Activated CD4-positive, alpha-beta memory T cell treated with anti-CD3 and anti-CD28 coated beads for 36 hours (primary cell): ENCODE results near the gene MRPS16. TPM values are rescaled to one million over a fixed set of nuclear protein-coding genes. Genes with fewer than 3 reads are reported as not detected.

Source experiments
- CTCF ChIA-PET: fragments of 350-600 bp; sonication (Branson Sonifier 250); formaldehyde crosslinking; loops from one replicate; lab custom pipeline; 2021; ENCODE audit warnings: antibody characterized with exemption, inconsistent platforms; lab: Charles Lee
- POLR2A ChIA-PET: fragments of 350-600 bp; sonication (Branson Sonifier 250); formaldehyde crosslinking; loops from one replicate; lab custom pipeline; 2021; ENCODE audit warnings: antibody characterized with exemption; lab: Charles Lee
- DNase-seq: peaks from one replicate; pipeline ENCODE4 v3.0.0-alpha.2; 2020
- H3K27ac Mint-ChIP-seq: one replicate; pipeline ENCODE4 v1.8.0; 2021; ENCODE audit warnings: mixed read lengths
- H3K27me3 Mint-ChIP-seq: one replicate; pipeline ENCODE4 v1.8.0; 2021; ENCODE audit warnings: mixed read lengths
- H3K36me3 Mint-ChIP-seq: one replicate; pipeline ENCODE4 v1.8.0; 2021; ENCODE audit warnings: mixed read lengths
- H3K4me1 Mint-ChIP-seq: one replicate; pipeline ENCODE4 v1.8.0; 2021; ENCODE audit warnings: low read depth, mixed read lengths
- H3K4me3 Mint-ChIP-seq: one replicate; pipeline ENCODE4 v1.8.0; 2021; ENCODE audit warnings: mild to moderate bottlenecking, mixed read lengths
- H3K9me3 Mint-ChIP-seq: one replicate; pipeline ENCODE4 v1.8.0; 2021; ENCODE audit warnings: mixed read lengths
- intact Hi-C: fragments of 100-400 bp; cut with micrococcal nuclease; formaldehyde crosslinking; loops from one replicate; pipeline ENCODE4 v1.15.1; 2023
- total RNA-seq, 2 experiments: library from RNA; stranded (reverse); gene quantifications; one replicate each; pipeline ENCODE4 v1.2.3, GENCODE V29; 2021

Gene MRPS16
- total RNA-seq, 2 experiments from 2014 or later: 136 to 139 TPM

DNA sequence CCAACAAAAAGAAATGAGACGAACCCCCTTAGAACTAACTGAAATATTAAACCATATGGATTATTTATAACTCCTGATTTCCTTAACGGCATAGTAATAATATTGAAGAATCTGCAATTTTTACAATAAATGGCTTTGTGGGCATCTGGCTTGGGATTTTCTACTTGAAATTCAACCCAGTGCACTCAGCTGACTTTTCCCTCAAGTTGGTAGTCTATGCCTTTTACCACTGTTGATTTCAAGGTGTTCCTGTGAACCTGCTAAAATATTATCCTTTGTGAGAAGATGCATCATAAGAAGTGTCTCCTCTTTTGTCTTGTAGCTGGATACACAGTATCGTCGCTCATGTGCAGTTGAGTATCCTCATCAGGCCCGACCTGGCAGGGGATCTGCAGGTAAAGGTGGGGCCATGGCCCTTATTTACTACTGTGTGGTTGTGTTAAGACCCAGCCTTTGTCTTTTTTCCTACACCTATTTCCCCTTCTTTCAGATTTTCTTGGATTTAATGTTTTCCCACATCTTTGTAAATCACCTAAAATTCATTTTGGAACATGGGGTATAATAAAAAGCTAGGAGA is 13.4 kb downstream of the MRPS16 start:
- Mint-ChIP-seq H3K4me1 (peaks cover 10% of the 10 kb centered on the region), H3K36me3 (peaks cover 46% of the 10 kb centered on the region), H3K27ac (no peak overlapping the region), H3K4me3 (no peak overlapping the region), H3K9me3 (no peaks in the 10 kb centered on the region), H3K27me3 (no peaks in the 10 kb centered on the region)
- ChIA-PET CTCF (interaction anchor here (1.2 to 1.8 kb wide), 3 partner anchors 8 to 25 kb away, joined by 3 to 5 read pairs (median 4); partner anchors contain the start of gene DNAJC9), POLR2A (interaction anchor here (1.0 to 1.3 kb wide), 2 partner anchors 8 to 13 kb away, joined by 3 to 4 read pairs; partner anchors contain the start of genes DNAJC9 and MRPS16)
- DNase-seq: no peak
- intact Hi-C loops: no loop called here

- no peaks in the 10 kb centered on the region for H3K9me3 Mint-ChIP-seq
- no peaks in the 10 kb centered on the region for H3K4me1 Mint-ChIP-seq
- no peak for DNase-seq
- no peaks in the 10 kb centered on the region for H3K27me3 Mint-ChIP-seq
- H3K36me3 Mint-ChIP-seq: peaks cover 24% of the 10 kb centered on the region
- ChIA-PET POLR2A (interaction anchor here (0.5 to 1.3 kb wide), 2 partner anchors 11 to 362 kb away, joined by 3 to 5 read pairs; no protein-coding TSS in a partner anchor), CTCF (no interaction called here)
- H3K27ac Mint-ChIP-seq: no peak overlapping the region
- intact Hi-C loops: no loop called here
- H3K4me3 Mint-ChIP-seq: no peak overlapping the region
These were observed 17.7 kb downstream of the MRPS16 start for GRCh38 chr10:73234695-73235094.

- CTCF ChIA-PET: no interaction called here
These were observed 18.6 kb downstream of the MRPS16 start for GRCh38 chr10:73233883-73234282.

GRCh38 chr10:73232887-73233286 is 19.6 kb downstream of the MRPS16 start:
- intact Hi-C loops: no loop called here
- POLR2A ChIA-PET: interaction anchor here (0.9 kb wide), 1 partner anchor 14 kb away, joined by 3 read pairs; the partner anchor contains the start of gene DNAJC9
- H3K4me1 Mint-ChIP-seq: no peaks in the 10 kb centered on the region
- CTCF ChIA-PET: no interaction called here
- H3K36me3 Mint-ChIP-seq: peaks cover 21% of the 10 kb centered on the region
- no peak overlapping the region for H3K27ac Mint-ChIP-seq
- H3K4me3 Mint-ChIP-seq: no peak overlapping the region
- H3K27me3 Mint-ChIP-seq: no peaks in the 10 kb centered on the region
- no peak for DNase-seq
- no peaks in the 10 kb centered on the region for H3K9me3 Mint-ChIP-seq

More at GRCh38 chr10:73233883-73234282, 18.6 kb downstream of the MRPS16 start:
- Mint-ChIP-seq H3K36me3 (peaks cover 22% of the 10 kb centered on the region), H3K27me3 (no peaks in the 10 kb centered on the region), H3K27ac (no peak overlapping the region), H3K4me3 (no peak overlapping the region), H3K4me1 (no peaks in the 10 kb centered on the region), H3K9me3 (no peaks in the 10 kb centered on the region)
- intact Hi-C loops: no loop called here
- POLR2A ChIA-PET: interaction anchor here (1.3 kb wide), 1 partner anchor 12 kb away, joined by 5 read pairs; no protein-coding TSS in a partner anchor
- DNase-seq: no peak

- Mint-ChIP-seq H3K4me3 (no peak overlapping the region), H3K9me3 (no peaks in the 10 kb centered on the region), H3K36me3 (peaks cover 15% of the 10 kb centered on the region), H3K4me1 (peaks cover 3% of the 10 kb centered on the region), H3K27me3 (no peaks in the 10 kb centered on the region), H3K27ac (no peak overlapping the region)
- intact Hi-C loops: no loop called here
- CTCF ChIA-PET: no interaction called here
- POLR2A ChIA-PET: no interaction called here
- DNase-seq: no peak
These were observed 22.9 kb downstream of the MRPS16 start for GRCh38 chr10:73229567-73229966.

DNA sequence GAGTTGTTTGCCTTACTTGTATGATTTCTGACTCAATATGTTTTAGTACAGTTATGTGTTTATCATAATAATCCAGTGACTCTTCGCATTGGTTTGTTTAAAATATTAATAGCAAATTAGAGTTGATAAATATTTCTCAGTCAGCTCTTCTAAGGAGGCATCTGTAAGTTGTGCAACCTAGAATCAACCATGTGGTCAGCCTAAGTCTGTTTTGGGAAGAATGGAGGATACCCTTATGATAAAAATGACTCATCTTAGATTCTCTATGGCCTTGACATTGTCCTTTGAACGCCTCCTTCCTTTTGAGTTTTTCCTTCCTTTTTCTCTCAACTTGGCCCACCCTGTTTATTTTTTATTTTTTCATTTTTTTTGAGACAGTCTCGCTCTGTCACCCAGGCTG is 24.2 kb downstream of the MRPS16 start:
- Mint-ChIP-seq H3K4me1 (peaks cover 3% of the 10 kb centered on the region), H3K9me3 (no peaks in the 10 kb centered on the region), H3K36me3 (peaks cover 9% of the 10 kb centered on the region), H3K27ac (no peak overlapping the region), H3K27me3 (no peaks in the 10 kb centered on the region), H3K4me3 (no peak overlapping the region)
- DNase-seq: no peak
- intact Hi-C loops: no loop called here
- POLR2A ChIA-PET: no interaction called here
- CTCF ChIA-PET: no interaction called here

DNA sequence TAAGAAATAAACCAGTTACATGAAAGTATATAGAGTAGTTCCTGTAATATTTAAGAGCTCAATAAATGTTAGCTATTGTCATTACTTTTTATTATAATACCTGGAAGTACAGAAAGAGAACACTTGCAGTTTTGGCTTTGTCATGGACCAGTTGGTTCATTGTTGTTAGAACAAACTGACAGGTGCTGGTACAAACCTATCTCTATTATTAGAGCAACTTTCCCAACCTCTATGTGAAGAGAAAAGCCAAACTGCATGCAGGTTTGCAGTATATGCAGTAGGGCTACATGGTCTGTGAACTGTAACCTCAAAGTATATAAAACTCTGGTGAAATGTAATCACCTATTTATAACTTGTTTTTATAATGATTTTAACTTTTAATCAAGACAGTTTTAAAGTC is 25.8 kb downstream of the MRPS16 start:
- Mint-ChIP-seq H3K9me3 (no peaks in the 10 kb centered on the region), H3K27me3 (no peaks in the 10 kb centered on the region), H3K27ac (no peak overlapping the region), H3K36me3 (peaks cover 9% of the 10 kb centered on the region), H3K4me1 (peaks cover 3% of the 10 kb centered on the region), H3K4me3 (no peak overlapping the region)
- CTCF ChIA-PET: no interaction called here
- POLR2A ChIA-PET: no interaction called here
- intact Hi-C loops: no loop called here
- no peak for DNase-seq

- peaks cover 12% of the 10 kb centered on the region for H3K36me3 Mint-ChIP-seq
- intact Hi-C loops: no loop called here
- no peak overlapping the region for H3K4me3 Mint-ChIP-seq
- DNase-seq: no peak
- peaks cover 3% of the 10 kb centered on the region for H3K4me1 Mint-ChIP-seq
- no peak overlapping the region for H3K27ac Mint-ChIP-seq
- no peaks in the 10 kb centered on the region for H3K9me3 Mint-ChIP-seq
- H3K27me3 Mint-ChIP-seq: no peaks in the 10 kb centered on the region
- ChIA-PET CTCF (no interaction called here), POLR2A (no interaction called here)
These were observed 26.9 kb downstream of the MRPS16 start for GRCh38 chr10:73225518-73225917.

GRCh38 chr10:73220989-73221388 is 31.5 kb downstream of the MRPS16 start:
- CTCF ChIA-PET: no interaction called here
- peaks cover 32% of the 10 kb centered on the region for H3K36me3 Mint-ChIP-seq
- POLR2A ChIA-PET: no interaction called here
- H3K27ac Mint-ChIP-seq: no peak overlapping the region
- H3K27me3 Mint-ChIP-seq: no peaks in the 10 kb centered on the region
- peaks cover 3% of the 10 kb centered on the region for H3K4me1 Mint-ChIP-seq
- no peaks in the 10 kb centered on the region for H3K9me3 Mint-ChIP-seq
- intact Hi-C loops: no loop called here
- no peak overlapping the region for H3K4me3 Mint-ChIP-seq
- DNase-seq: no peak

GRCh38 chr10:73219384-73219783 is 33.1 kb downstream of the MRPS16 start:
- H3K36me3 Mint-ChIP-seq: peaks cover 39% of the 10 kb centered on the region
- ChIA-PET POLR2A (no interaction called here), CTCF (no interaction called here)
- DNase-seq: no peak
- no peak overlapping the region for H3K27ac Mint-ChIP-seq
- H3K4me3 Mint-ChIP-seq: no peak overlapping the region
- H3K27me3 Mint-ChIP-seq: no peaks in the 10 kb centered on the region
- intact Hi-C loops: no loop called here
- no peaks in the 10 kb centered on the region for H3K4me1 Mint-ChIP-seq
- no peaks in the 10 kb centered on the region for H3K9me3 Mint-ChIP-seq

- ChIA-PET POLR2A (interaction anchor here (0.7 kb wide), 1 partner anchor 48 kb away, joined by 3 read pairs; no protein-coding TSS in a partner anchor), CTCF (interaction anchor here (0.6 kb wide), 1 partner anchor 29 kb away, joined by 3 read pairs; no protein-coding TSS in a partner anchor)
- Mint-ChIP-seq H3K36me3 (peaks cover 46% of the 10 kb centered on the region), H3K4me1 (no peaks in the 10 kb centered on the region), H3K27ac (no peak overlapping the region), H3K27me3 (no peaks in the 10 kb centered on the region), H3K9me3 (no peaks in the 10 kb centered on the region), H3K4me3 (no peak overlapping the region)
- no peak for DNase-seq
- intact Hi-C loops: no loop called here
These were observed 33.8 kb downstream of the MRPS16 start for GRCh38 chr10:73218431-73219191.

DNA sequence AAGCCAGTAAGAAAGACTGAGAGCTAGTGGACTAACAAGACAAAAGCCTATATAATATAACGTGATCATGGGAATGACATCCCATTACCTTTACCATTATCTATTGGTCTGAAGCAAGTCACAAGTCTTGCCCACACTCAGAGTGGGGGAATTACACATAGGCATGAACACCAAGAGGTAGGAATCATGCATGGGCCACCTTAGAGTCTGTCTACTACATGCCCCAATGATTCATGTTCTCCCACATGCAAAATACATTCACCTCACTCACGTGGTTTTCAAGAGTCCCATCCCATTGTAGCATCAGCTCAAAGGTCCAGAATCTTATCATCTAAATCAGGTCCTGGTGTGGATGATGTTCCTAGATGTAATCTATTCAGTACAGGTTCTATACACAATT is 34.8 kb downstream of the MRPS16 start:
- intact Hi-C loops: no loop called here

More for the DNA sequence above, 34.8 kb downstream of the MRPS16 start:
- DNase-seq: no peak
- H3K36me3 Mint-ChIP-seq: peaks cover 51% of the 10 kb centered on the region
- no peak overlapping the region for H3K27ac Mint-ChIP-seq
- no peaks in the 10 kb centered on the region for H3K27me3 Mint-ChIP-seq
- POLR2A ChIA-PET: interaction anchor here (0.7 kb wide), 1 partner anchor 47 kb away, joined by 3 read pairs; no protein-coding TSS in a partner anchor
- CTCF ChIA-PET: no interaction called here
- no peak overlapping the region for H3K4me3 Mint-ChIP-seq
- H3K9me3 Mint-ChIP-seq: no peaks in the 10 kb centered on the region
- H3K4me1 Mint-ChIP-seq: no peaks in the 10 kb centered on the region
